K562 (cell line): ENCODE measurements around the gene CCDC167. TPM values are rescaled to one million over a fixed set of nuclear protein-coding genes. Genes with fewer than 3 reads are reported as not detected.

Experiments used
- ARID1B ChIP-seq: fragments of 450-650 bp; IDR thresholded peaks from 2 replicates; pipeline ENCODE4 v1.6.1; 2016; ENCODE audit warnings: antibody characterized with exemption, mild to moderate bottlenecking, inconsistent platforms
- BRF2 ChIP-seq: IDR thresholded peaks from 3 replicates; pipeline ENCODE4 v1.6.1; 2011; ENCODE audit warnings: borderline replicate concordance, mild to moderate bottlenecking; ENCODE audit not compliant: insufficient read length, insufficient read depth
- C11orf30 ChIP-seq: fragments of 450-650 bp; IDR thresholded peaks from 2 replicates; pipeline ENCODE4 v1.6.1; 2016; ENCODE audit warnings: low read depth, mild to moderate bottlenecking
- CGGBP1 ChIP-seq: fragments of 250-450 bp; sonication (Bioruptor Pico); IDR thresholded peaks from 2 replicates; pipeline ENCODE4 v1.9.0; 2021; ENCODE audit warnings: mild to moderate bottlenecking
- CHD4 ChIP-seq: fragments of 200-600 bp; sonication (generic); IDR thresholded peaks from 3 replicates; pipeline ENCODE4 v1.6.1; 2012; ENCODE audit warnings: low read depth, mild to moderate bottlenecking, mixed read lengths, low read length, inconsistent platforms; ENCODE audit not compliant: insufficient read depth, insufficient replicate concordance, poor library complexity, severe bottlenecking
- CXXC5 ChIP-seq: fragments of 250-450 bp; sonication (Bioruptor Pico); IDR thresholded peaks from 2 replicates; pipeline ENCODE4 v1.8.0; 2022; ENCODE audit warnings: inconsistent platforms, mild to moderate bottlenecking, moderate library complexity
- DPF2 ChIP-seq: fragments of 450-650 bp; IDR thresholded peaks from 2 replicates; pipeline ENCODE4 v1.6.1; 2016
- ELF4 ChIP-seq: fragments of 450-650 bp; formaldehyde crosslinking; IDR thresholded peaks from 2 replicates; pipeline ENCODE4 v1.4.0; 2022; ENCODE audit warnings: missing genetic modification characterization
- EP300 ChIP-seq: IDR thresholded peaks from 2 replicates; pipeline ENCODE4 v1.6.1; 2012; ENCODE audit warnings: low read length, improper control_type of control experiment
- IRF9 ChIP-seq: fragments of 450-650 bp; IDR thresholded peaks from 2 replicates; pipeline ENCODE4 v1.6.1; 2016; ENCODE audit warnings: missing biosample characterization, missing genetic modification characterization
- JUND ChIP-seq, 2 experiments: IDR thresholded peaks; 2 replicates in 1 of 2; 3 replicates in 1 of 2; pipeline ENCODE4 v1.6.1; 2011; ENCODE audit warnings: borderline replicate concordance in 2 of 2, low read depth in 2 of 2, low read length in 2 of 2, improper control_type of control experiment in 1 of 2, missing biosample characterization in 1 of 2, missing genetic modification characterization in 1 of 2, missing genetic modification reagents in 1 of 2
- KLF10 ChIP-seq: fragments of 250-450 bp; sonication (Bioruptor Pico); IDR thresholded peaks from 2 replicates; pipeline ENCODE4 v1.6.1; 2021; ENCODE audit warnings: matching md5 sums
- KLF16 ChIP-seq: IDR thresholded peaks from 2 replicates; pipeline ENCODE4 v1.6.1; 2016; ENCODE audit warnings: antibody characterized with exemption
- NFE2L1 ChIP-seq: fragments of 450-650 bp; IDR thresholded peaks from 2 replicates; pipeline ENCODE4 v1.6.1; 2016; ENCODE audit warnings: missing genetic modification characterization, low read depth, mild to moderate bottlenecking, missing compliant biosample characterization, moderate library complexity, borderline replicate concordance
- RBM15 ChIP-seq: fragments of 200-400 bp; formaldehyde crosslinking; IDR thresholded peaks from 2 replicates; pipeline ENCODE4 v1.6.1; 2018; ENCODE audit warnings: mild to moderate bottlenecking, low read length, moderate library complexity; ENCODE audit not compliant: insufficient read depth
- SMARCE1 ChIP-seq: fragments of 450-650 bp; IDR thresholded peaks from 2 replicates; pipeline ENCODE4 v1.7.1; 2016; ENCODE audit warnings: mild to moderate bottlenecking
- SP1 ChIP-seq: sonication (generic); formaldehyde crosslinking; IDR thresholded peaks from 2 replicates; pipeline ENCODE4 v1.8.1; 2022; ENCODE audit warnings: mild to moderate bottlenecking, missing genetic modification reagents
- TEAD2 ChIP-seq: fragments of 450-650 bp; IDR thresholded peaks from 2 replicates; pipeline ENCODE4 v1.6.1; 2016; ENCODE audit warnings: missing genetic modification characterization, control low read depth, missing compliant biosample characterization
- TEAD4 ChIP-seq, 2 experiments: sonication (generic) in 1 of 2; formaldehyde crosslinking in 1 of 2; IDR thresholded peaks; 2 replicates each; pipeline versions ENCODE4 v1.6.1 to v1.8.0; 2012 to 2022; ENCODE audit warnings: borderline replicate concordance in 1 of 2, inconsistent platforms in 1 of 2, low read length in 1 of 2, mild to moderate bottlenecking in 1 of 2, missing genetic modification reagents in 1 of 2
- TFAM ChIP-seq: fragments of 250-450 bp; sonication (Bioruptor Pico); conservative IDR thresholded peaks from 2 replicates; pipeline ENCODE4 v1.5.0; 2021; ENCODE audit warnings: mild to moderate bottlenecking, moderate library complexity
- ZBTB26 ChIP-seq: fragments of 450-650 bp; formaldehyde crosslinking; IDR thresholded peaks from 2 replicates; pipeline ENCODE4 v1.4.0; 2022; ENCODE audit warnings: missing genetic modification characterization
- ZC3H4 ChIP-seq: sonication (generic); formaldehyde crosslinking; IDR thresholded peaks from 2 replicates; pipeline ENCODE4 v1.9.0; 2021; ENCODE audit warnings: missing genetic modification reagents, borderline replicate concordance
- ZFP1 ChIP-seq: fragments of 450-650 bp; formaldehyde crosslinking; IDR thresholded peaks from 2 replicates; pipeline ENCODE4 v1.4.0; 2020; ENCODE audit warnings: mild to moderate bottlenecking, mixed read lengths
- ZNF217 ChIP-seq: sonication (generic); formaldehyde crosslinking; IDR thresholded peaks from 2 replicates; pipeline ENCODE4 v1.8.0; 2022; ENCODE audit warnings: mild to moderate bottlenecking, missing genetic modification reagents
- polyA plus RNA-seq, 8 experiments: library from polyadenylated mRNA; depleted of rRNA in 4 of 8; stranded (reverse) in 5 of 8; unstranded in 3 of 8; fragments of >200 nt; fragmentation: Nextera tagmentation in 2 of 8; fragmentation: Illumina TruSeq in 1 of 8; extraction: Ambion mirVana in 2 of 8; extraction: Trizol in 1 of 8; gene quantifications; 2 replicates each; pipeline versions ENCODE4 v1.2.1 to v1.2.3, GENCODE V29; 2011 to 2014; ENCODE audit warnings: inconsistent platforms in 1 of 8, missing spikeins in 1 of 8
- total RNA-seq, 7 experiments: library from RNA; depleted of rRNA in 6 of 7; stranded (reverse); fragments of >200 nt in 6 of 7; fragmentation: Illumina TruSeq in 2 of 7; extraction: Trizol in 2 of 7; gene quantifications; 2 replicates each; pipeline versions ENCODE4 v1.2.1 to v1.2.3, GENCODE V29; 2011 to 2021; ENCODE audit warnings: low replicate concordance in 1 of 7

Gene CCDC167
- total and polyA plus RNA-seq, 9 of the 15 experiments (the other 6 are each of a cell fraction or from before 2014, with no cell fraction given), result 26.0 to 114 (median 45.2) TPM

GRCh38 chr6:37496951-37497885 is 2.5 kb downstream of the CCDC167 start (continued):
- TF ChIP-seq BRF2 (no peak), EP300 (peak; percentile 18; the same call in 1 of the 2 replicates), KLF16 (peak; percentile 31; the same call in 1 of the 2 replicates), TFAM (CRISPR knock-in tag) (no peak), ZNF217 (no peak), CXXC5 (CRISPR knock-in tag) (0 out of 2 replicates have a peak, but pooled peaks have one; percentile 11), JUND (IDR thresholded peaks at IDR 0.05; ENCODE audit: borderline replicate concordance, low read depth, low read length) (0 out of 2 replicates have a peak, but pooled peaks have one; percentile 21), JUND (tag; IDR thresholded peaks at IDR 0.05; ENCODE audit: borderline replicate concordance, low read depth, low read length) (0 out of 3 replicates have a peak, but pooled peaks have one; percentile 19), KLF10 (0 out of 2 replicates have a peak, but pooled peaks have one; percentile 35), RBM15 (no peak), ZFP1 (CRISPR knock-in tag) (no peak), NFE2L1 (tag) (no peak), CHD4 (no peak), ZBTB26 (peak; percentile 72; the same call in 1 of the 2 replicates), C11orf30 (no peak), IRF9 (tag) (no peak), DPF2 (peak; percentile 64), SMARCE1 (no peak), TEAD4 (IDR thresholded peaks at IDR 0.05; ENCODE audit: low read length) (peak; percentile 71), TEAD4 (CRISPR knock-in tag; IDR thresholded peaks at IDR 0.05; ENCODE audit: borderline replicate concordance) (no peak), ARID1B (peak; percentile 52), ELF4 (CRISPR knock-in tag) (peak; percentile 52; the same call in 1 of the 2 replicates), TEAD2 (tag) (no peak), ZC3H4 (no peak), SP1 (CRISPR knock-in tag) (peak; percentile 63), CGGBP1 (CRISPR knock-in tag) (peak; percentile 64; the same call in 1 of the 2 replicates)
